ENCODE data around the gene ASH1L.
"Not testable (repeated sequence)": the region's sequence is repeated elsewhere in the genome, so short reads cannot be mapped to it uniquely, and the experiment has no call there.

ASH1L gene

DNA sequence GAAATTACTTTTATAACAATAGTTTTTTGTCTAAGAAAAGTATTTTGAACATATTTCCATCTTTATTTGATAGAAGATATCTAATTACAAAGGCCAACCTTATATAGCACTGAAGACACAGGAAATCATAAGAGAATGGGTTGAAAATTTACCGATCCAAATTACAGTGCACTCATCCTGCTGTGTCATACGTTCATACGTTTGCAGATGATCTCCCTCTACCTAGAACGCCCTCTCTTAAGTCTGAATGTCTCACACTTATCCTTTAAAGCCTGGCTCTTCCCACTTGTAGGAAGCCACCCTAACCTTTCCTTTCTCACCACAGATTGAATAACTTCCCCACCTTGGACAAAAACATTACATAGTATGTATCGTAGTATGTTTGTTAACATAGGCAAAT, 9.3 kb downstream of the ASH1L start:
- no peak for DNase-seq

DNA sequence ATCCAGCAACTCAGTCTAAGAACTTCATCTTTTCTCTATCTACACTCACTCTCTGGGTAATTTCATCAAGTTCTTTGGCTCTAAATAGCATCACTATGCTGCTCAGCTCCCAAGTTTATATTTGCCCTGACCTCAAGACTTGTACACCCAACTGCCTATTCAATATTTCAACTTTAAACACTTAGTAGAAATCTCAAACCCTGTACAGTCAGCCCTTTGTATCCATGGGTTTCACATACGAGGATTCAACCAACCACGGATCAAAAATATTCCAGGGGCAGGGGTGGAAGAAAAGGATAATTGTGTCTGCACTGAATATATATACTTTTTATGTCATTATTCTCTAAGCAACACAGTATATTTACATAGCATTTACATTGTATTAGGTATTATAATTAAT, 13.9 kb downstream of the ASH1L start:
- DNase-seq = no peak

DNA sequence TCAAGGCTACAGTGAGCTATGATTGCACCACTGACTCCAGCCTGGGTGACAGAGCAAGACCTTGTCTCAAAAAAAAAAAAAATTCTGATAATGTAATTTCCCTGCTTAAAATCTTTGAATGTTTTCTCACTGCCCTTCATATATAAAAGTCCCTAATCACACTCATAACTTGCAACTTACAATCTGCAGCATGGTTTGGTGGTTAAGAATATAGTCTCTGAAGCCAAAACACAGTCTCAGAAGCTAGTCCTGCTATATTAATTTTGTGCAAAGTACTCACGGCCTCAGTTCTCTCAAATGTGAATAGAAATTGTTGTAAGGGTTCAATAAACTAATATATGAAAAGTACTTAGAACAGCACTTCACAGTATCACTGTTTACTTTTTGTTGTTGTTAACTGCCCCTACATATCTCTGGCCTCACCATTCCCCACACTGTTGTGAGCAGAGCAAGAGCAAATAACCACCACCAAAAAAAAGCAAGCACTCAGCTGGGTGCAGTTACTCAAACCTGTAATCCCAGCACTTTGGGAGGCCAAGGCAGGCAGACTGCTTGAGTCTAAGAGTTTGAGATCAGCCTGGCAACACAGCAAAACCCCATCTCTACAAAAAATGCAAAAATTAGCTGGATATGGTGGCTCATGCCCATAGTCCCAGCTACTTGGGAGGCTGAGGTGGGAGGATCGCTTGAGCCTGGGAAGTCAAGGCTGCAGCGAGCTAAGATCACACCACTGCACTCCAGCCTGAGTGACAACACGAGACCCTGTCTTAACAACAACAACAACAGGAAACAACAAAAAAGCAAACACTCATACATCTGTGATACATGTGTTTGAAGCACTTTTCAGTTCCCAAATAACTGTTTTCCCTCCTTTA, 22.4 kb downstream of the ASH1L start:
- peak in 1 of 5 experiments; percentile 77 for DNase-seq

DNA sequence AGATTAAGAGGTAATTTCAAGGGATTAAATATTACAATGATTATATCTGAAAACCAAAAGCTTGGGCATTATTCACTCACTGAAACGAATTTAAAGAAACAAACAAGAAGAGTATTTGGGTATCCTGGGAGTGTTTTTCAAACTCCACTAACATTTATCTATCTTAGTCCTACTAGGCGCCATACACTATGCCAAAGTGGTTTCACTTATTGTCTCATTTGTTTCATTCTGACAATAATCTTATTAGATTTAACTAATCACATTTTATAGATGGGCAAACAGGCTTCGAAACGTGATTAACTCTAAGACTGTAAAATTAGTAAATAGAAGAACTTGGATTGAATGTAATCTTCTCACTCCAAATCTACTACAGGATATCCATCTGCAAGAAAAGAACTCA, 25.4 kb downstream of the ASH1L start:
- peak in 1 of 5 experiments; percentile 25 for DNase-seq

DNA sequence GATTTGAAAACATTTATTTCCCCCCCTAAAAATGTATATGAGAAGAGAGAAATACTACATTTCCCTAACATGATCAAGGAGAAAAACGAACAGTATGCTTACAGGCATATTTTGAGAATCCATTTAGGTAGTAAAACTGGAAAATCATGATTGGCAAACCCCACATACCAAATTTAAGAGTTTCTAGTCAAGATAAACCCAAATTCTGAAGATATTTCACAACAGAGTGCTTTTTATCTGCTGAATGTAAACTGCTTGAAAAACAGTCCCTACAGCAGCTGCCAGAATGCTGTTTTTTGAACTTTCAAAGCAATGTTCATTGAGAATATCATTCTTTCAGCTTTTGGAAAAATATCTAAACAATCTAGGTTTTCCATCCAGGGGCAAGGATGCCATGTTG, 31.0 kb downstream of the ASH1L start:
- DNase-seq = no peak

GRCh38 chr1:155529929-155530328, 32.7 kb downstream of the ASH1L start:
- no peak for DNase-seq

DNA sequence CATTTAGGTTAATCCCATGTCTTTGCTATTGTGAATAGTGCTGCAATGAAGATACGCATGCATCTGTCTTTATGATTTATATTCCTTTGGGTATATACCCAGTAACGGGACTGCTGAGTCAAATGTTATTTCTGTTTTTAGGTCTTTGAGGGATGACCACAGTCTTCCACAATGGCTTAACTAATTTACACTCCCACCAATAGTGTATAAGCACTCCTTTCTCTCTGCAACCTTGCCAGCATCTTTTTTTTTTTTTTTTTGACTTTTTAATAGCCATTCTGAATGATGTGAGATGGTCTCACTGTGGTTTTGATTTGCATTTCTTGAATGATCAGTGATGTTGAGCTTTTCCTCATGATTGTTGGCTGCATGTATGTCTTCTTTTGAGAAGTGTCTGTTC, 33.5 kb downstream of the ASH1L start:
- DNase-seq = no peak

DNA sequence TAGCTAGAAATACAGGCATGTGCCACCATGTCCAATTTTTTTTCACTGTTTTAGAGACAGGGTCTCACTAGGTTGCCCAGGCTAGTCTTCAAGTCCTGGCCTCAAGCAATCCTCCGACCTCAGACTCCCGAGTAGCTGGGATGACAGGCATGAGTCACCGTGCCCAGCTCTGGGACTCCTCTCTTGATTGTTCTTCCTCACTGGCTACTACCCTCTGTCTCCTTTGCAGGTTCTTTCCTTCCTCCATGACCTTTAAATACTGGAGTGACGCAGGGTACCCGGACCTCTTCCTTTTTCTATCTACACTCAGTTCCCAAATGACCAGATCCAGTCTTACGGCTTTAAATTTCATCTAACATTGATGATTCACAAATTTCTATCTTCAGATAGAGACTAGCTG, 34.9 kb downstream of the ASH1L start:
- no peak for DNase-seq

GRCh38 chr1:155526356-155526755, 36.2 kb downstream of the ASH1L start:
- no peak for DNase-seq

DNA sequence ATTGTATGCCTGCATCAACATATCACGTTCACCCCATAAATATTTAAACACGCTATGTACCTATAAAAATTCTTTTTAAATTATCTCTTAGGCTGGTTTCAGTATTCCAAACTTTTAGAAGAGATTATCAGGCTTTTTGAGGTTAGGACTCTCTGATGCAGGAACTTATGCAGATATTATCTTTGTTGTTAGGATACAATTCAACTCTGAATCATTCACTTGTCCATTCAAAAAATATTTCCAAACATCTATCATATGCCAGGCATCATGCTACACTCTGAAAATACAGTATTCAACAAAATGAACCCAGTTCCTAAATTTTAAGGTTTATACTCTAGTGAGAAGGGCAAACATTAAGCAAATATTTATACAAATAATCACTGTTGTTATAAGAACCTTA, 40.5 kb downstream of the ASH1L start:
- DNase-seq = no peak

DNA sequence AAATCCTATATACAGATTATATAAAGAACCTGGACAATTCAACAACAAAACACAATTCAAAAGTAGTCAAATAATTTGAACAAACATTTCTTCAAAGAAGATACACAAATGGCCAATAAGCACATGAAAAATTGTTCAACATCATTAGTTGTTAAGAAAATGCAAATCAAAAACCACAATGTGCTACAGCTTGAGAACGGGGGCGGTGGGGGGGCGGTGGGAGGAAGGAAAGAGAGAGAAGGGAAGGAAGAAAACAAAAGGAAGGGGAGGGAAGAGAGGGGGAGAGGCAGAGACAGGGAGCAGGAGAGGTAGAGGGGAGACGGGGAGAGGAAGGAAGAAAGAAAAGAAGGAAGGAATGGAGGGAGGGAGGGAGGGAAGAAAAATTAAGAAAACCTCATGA, 44.1 kb downstream of the ASH1L start:
- no peak for DNase-seq

GRCh38 chr1:155514582-155515187, 47.9 kb downstream of the ASH1L start:
- peak in 2 of 5 experiments; percentile 11 to 83 for DNase-seq

DNA sequence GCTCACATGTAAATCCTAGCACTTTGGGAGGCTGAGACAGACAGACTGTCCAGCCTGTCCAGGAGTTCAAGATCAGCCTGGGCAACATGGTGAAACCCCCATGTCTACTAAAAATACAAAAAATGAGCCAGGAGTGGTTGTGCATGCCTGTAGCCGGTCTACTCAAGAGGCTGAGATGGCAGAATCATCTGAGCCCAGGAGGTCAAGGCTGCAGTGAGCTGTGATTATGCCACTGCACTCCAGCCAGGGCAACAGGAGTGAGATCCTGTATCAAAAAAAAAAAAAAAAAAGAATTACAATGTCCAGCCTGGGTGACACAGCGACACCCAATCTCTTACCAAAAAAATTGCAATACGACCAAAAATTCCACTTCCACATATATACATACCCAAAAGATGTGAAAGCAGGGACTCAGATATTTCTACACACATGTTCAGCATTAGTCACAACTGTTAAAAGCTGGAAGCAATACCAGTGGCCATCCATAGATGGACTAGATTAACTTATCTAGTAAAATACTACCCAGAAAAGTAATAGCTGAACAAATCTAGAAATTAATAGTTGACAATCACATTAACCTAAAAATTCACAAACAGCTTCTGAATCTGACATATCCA, 49.2 kb downstream of the ASH1L start:
- no peak for DNase-seq

GRCh38 chr1:155511385-155511784, 51.2 kb downstream of the ASH1L start:
- DNase-seq = not testable (repeated sequence)

GRCh38 chr1:155509064-155509463, 53.5 kb downstream of the ASH1L start:
- no peak for DNase-seq

DNA sequence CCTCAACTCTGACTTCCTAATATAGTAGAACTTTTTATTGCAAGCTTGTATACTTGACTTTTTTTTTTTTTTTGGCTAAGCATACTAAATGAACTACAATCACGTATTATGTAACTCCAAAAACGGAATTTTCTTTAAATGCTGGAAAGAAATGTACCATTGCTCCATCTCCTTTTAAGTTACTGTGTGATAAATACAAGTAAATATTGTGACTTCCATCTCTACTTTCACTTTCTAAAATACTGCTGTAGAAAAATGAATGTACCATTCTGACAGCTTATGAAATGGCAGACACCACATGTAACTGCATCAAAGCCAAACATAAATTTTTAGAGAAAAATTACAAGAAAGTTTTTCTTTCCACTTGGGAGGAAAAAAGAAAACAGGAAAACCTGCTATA, 54.7 kb downstream of the ASH1L start:
- peak in 1 of 5 experiments; percentile 45 for DNase-seq

DNA sequence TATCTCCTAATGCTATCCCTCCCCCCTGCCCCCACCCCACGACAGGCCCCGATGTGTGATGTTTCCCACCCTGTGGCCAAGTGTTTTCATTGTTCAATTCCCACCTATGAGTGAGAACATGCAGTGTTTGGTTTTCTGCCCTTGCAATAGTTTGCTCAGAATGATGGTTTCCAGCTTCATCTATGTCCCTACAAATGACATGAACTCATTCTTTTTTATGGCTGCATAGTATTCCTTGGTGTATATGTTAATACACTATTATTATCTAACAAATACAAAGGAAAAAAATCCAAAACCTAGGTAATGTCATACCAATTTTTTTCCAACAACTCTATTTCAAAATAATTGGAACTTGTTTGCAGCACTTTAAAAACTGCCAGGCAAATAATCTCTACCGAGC, 56.6 kb downstream of the ASH1L start:
- not testable (repeated sequence) for DNase-seq

GRCh38 chr1:155504207-155504606, 58.4 kb downstream of the ASH1L start:
- DNase-seq = peak in 1 of 5 experiments; percentile 35

GRCh38 chr1:155499953-155500639, 62.5 kb downstream of the ASH1L start:
- DNase-seq = peak in 1 of 5 experiments; percentile 12

DNA sequence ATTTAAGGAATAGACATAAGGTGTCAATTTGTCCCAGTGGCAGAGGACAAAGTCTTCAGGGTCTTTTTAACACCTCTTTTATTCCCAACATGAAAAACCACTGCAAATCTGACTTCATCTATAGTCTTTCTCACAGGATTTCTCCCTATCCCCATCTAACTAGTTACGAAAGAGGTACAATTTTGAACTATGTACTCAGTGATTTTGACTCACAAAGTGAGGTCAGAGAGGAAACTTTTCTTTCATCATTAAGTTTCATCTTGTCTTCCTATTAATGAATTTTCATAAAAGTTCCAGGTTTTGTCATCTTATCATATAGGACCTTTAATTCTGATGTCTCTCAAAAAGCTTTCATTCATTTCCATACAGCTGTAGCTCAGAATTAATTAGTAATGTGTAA, 63.3 kb downstream of the ASH1L start:
- no peak for DNase-seq

- not testable (repeated sequence) for DNase-seq
Measured at GRCh38 chr1:155493595-155493994, 69.0 kb downstream of the ASH1L start.

- DNase-seq = not testable (repeated sequence)
Measured at GRCh38 chr1:155488419-155488818, 74.2 kb downstream of the ASH1L start.

DNA sequence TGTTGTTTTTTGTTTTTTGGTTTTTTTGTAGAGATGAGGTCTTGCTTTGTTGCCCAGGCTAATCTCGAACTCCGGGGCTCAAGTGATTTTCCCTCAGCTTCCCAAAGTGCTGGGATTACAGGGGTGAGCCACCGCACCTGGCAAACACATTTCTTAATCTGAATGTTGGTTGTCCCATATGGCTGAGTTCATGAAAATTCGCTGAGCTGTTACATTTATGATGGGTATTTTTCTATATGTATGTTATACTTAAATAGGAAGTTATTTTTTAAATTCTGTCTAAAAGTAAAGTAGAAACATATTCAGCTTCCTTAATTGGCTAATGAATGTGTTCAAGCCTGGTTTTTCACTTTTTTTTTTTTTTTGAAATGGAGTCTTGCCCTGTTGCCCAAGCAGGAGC, 75.1 kb downstream of the ASH1L start:
- no peak for DNase-seq
